Measurements from ENCODE around the gene BMERB1. TPM values are rescaled to one million over a fixed set of nuclear protein-coding genes. Genes with fewer than 3 reads are reported as not detected.
"Not testable (repeated sequence)": the region's sequence is repeated elsewhere in the genome, so short reads cannot be mapped to it uniquely, and the experiment has no call there.

The BMERB1 gene
- total RNA-seq, 1 donor from 2014 or later, result 15.5 TPM

DNA sequence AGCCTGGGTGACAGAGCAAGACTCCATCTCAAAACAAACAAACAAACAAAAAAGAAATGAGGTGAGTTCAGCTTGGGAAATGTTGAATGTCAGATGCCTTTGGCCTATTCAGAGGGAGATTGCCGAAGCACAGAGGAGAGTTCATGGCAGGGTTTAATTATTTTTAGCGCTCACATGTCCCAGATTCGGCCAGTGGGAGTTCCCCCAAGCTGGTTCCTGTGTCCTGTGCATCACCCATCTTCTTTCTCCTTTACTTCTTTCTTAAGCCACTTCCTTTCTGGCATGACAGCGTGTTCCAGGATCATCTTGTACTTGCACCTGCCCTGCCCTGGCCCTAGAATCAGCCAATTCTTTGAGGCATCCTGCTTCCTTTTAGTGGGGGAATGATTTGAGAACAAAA lies 29.6 kb upstream of the BMERB1 start:
- no peaks in the 10 kb centered on the region for H3K36me3 Mint-ChIP-seq (ENCODE audit: low read depth)
- H3K4me3 Mint-ChIP-seq, result no peak overlapping the region
- no peaks in the 10 kb centered on the region for H3K4me1 Mint-ChIP-seq
- H3K9me3 Mint-ChIP-seq, result no peaks in the 10 kb centered on the region
- peaks cover 1% of the 10 kb centered on the region for H3K27me3 Mint-ChIP-seq
- no peak overlapping the region for H3K27ac Mint-ChIP-seq
- intact Hi-C loops (cut with micrococcal nuclease), result no loop called here
- DNase-seq, result no peak

- H3K4me1 Mint-ChIP-seq; H3K36me3 Mint-ChIP-seq (ENCODE audit: low read depth); H3K27ac Mint-ChIP-seq; H3K4me3 Mint-ChIP-seq; DNase-seq; intact Hi-C loops (cut with micrococcal nuclease); H3K9me3 Mint-ChIP-seq; H3K27me3 Mint-ChIP-seq: not testable (repeated sequence)
Observed at GRCh38 chr16:15407756-15408155, 26.6 kb upstream of the BMERB1 start.

DNA sequence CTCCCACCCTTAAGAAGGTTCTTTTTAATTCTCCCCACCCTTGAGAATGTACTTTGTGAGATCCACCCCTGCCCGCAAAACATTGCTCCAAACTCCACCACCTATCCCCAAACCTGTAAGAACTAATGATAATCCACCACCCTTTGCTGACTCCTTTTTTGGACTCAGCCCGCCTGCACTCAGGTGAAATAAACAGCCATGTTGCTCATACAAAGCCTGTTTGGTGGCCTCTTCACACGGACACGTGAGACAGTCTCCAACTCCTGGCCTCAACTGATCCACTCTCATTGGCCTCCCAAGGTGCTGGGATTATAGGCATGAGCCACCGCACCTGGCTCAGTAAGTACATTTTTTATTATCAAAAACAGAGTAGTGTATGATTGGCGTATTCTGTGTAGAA lies 24.9 kb upstream of the BMERB1 start:
- H3K27ac Mint-ChIP-seq; H3K27me3 Mint-ChIP-seq; H3K4me3 Mint-ChIP-seq; DNase-seq; H3K36me3 Mint-ChIP-seq (ENCODE audit: low read depth); H3K4me1 Mint-ChIP-seq; H3K9me3 Mint-ChIP-seq; intact Hi-C loops (cut with micrococcal nuclease): not testable (repeated sequence)

GRCh38 chr16:15415511-15415985 lies 18.8 kb upstream of the BMERB1 start:
- no peaks in the 10 kb centered on the region for H3K9me3 Mint-ChIP-seq
- no peak for DNase-seq
- no peaks in the 10 kb centered on the region for H3K4me1 Mint-ChIP-seq
- peaks cover 2% of the 10 kb centered on the region for H3K27me3 Mint-ChIP-seq
- H3K27ac Mint-ChIP-seq, result no peak overlapping the region
- intact Hi-C loops (cut with micrococcal nuclease), result no loop called here
- no peak overlapping the region for H3K4me3 Mint-ChIP-seq
- H3K36me3 Mint-ChIP-seq (ENCODE audit: low read depth), result no peaks in the 10 kb centered on the region

DNA sequence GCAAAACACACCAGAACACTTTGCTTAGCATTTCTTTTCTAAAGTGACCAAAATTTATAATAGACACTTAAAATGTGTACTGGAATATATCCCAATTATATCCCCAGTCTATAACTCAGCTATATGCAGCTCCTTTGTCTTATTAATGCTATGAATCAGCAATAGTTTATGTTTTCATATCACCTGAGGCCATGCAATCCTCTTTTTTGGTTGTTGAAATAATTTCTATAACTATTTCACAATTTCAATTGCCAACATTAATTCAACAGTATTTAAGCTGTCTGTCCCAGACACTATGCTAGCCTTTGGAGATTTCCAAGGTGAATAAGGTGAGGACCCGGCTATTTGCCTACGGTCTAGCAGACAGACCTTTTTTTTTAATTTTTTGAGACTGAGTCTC lies 17.2 kb upstream of the BMERB1 start:
- Mint-ChIP-seq H3K4me1 (no peaks in the 10 kb centered on the region), H3K36me3 (ENCODE audit: low read depth) (no peaks in the 10 kb centered on the region), H3K4me3 (no peak overlapping the region), H3K9me3 (no peaks in the 10 kb centered on the region), H3K27me3 (peaks cover 2% of the 10 kb centered on the region), H3K27ac (no peak overlapping the region)
- no peak for DNase-seq
- intact Hi-C loops (cut with micrococcal nuclease), result no loop called here

- Mint-ChIP-seq H3K9me3 (no peaks in the 10 kb centered on the region), H3K27ac (no peak overlapping the region), H3K36me3 (ENCODE audit: low read depth) (no peaks in the 10 kb centered on the region), H3K4me1 (no peaks in the 10 kb centered on the region), H3K4me3 (no peak overlapping the region), H3K27me3 (peaks cover 4% of the 10 kb centered on the region)
- intact Hi-C loops (cut with micrococcal nuclease), result no loop called here
- DNase-seq, result no peak
Observed at GRCh38 chr16:15418206-15418605, 16.2 kb upstream of the BMERB1 start.

DNA sequence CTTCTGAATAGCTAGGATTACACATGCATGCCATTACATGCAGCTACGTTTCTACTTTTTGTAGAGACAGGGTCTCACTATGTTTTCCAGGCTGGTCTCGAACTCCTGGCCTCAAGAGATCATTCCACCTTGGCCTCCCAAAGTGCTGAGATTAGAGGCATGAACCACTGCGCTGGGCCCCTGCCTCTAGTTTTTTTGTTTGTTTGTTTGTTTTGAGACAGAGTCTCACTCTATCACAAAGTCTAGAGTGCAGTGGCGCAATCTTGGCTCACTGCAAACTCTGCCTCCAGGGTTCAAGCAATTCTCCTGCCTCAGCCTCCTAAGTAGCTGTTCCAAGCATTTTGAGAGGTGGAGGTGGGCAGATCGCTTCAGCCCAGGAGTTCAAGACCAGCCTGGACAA lies 12.7 kb upstream of the BMERB1 start:
- H3K27me3 Mint-ChIP-seq; H3K4me3 Mint-ChIP-seq; H3K9me3 Mint-ChIP-seq; H3K27ac Mint-ChIP-seq; H3K36me3 Mint-ChIP-seq (ENCODE audit: low read depth); intact Hi-C loops (cut with micrococcal nuclease); H3K4me1 Mint-ChIP-seq; DNase-seq: not testable (repeated sequence)

GRCh38 chr16:15422222-15422621 lies 12.2 kb upstream of the BMERB1 start:
- Mint-ChIP-seq H3K27ac (no peak overlapping the region), H3K27me3 (peaks cover 5% of the 10 kb centered on the region), H3K4me1 (no peaks in the 10 kb centered on the region), H3K9me3 (no peaks in the 10 kb centered on the region), H3K4me3 (no peak overlapping the region), H3K36me3 (ENCODE audit: low read depth) (no peaks in the 10 kb centered on the region)
- DNase-seq, result no peak
- intact Hi-C loops (cut with micrococcal nuclease), result no loop called here

- no peaks in the 10 kb centered on the region for H3K36me3 Mint-ChIP-seq (ENCODE audit: low read depth)
- H3K4me3 Mint-ChIP-seq, result no peak overlapping the region
- no peak for DNase-seq
- no peaks in the 10 kb centered on the region for H3K9me3 Mint-ChIP-seq
- H3K27me3 Mint-ChIP-seq, result peaks cover 5% of the 10 kb centered on the region
- no peak overlapping the region for H3K27ac Mint-ChIP-seq
- intact Hi-C loops (cut with micrococcal nuclease), result no loop called here
- H3K4me1 Mint-ChIP-seq, result peaks cover 2% of the 10 kb centered on the region
Observed at GRCh38 chr16:15425861-15426260, 8.5 kb upstream of the BMERB1 start.

DNA sequence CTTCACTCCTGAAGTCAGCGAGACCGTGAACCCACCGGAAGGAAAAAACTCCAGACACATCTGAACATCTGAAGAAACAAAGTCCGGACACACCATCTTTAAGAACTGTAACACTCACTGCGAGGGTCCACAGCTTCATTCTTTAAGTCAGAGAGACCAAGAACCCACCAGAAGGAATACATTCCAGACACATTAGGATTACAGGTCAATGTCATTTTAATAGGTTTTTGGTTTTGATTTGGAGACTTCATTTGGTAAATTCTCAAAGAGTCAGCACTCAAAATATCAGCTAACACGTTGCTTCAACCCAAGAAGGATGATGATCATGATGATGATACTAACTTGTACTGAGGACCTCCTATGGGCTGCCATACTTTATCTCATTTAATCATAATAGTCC lies 7.6 kb upstream of the BMERB1 start:
- H3K4me3 Mint-ChIP-seq, result no peak overlapping the region
- no peaks in the 10 kb centered on the region for H3K36me3 Mint-ChIP-seq (ENCODE audit: low read depth)
- H3K4me1 Mint-ChIP-seq, result peaks cover 2% of the 10 kb centered on the region
- H3K9me3 Mint-ChIP-seq, result no peaks in the 10 kb centered on the region
- peaks cover 5% of the 10 kb centered on the region for H3K27me3 Mint-ChIP-seq
- H3K27ac Mint-ChIP-seq, result no peak overlapping the region
- DNase-seq, result no peak
- intact Hi-C loops (cut with micrococcal nuclease), result loop anchor here (1.0 kb wide), 3 partner anchors 83 to 278 kb away; no protein-coding TSS in a partner anchor

GRCh38 chr16:15427648-15428239 lies 6.6 kb upstream of the BMERB1 start:
- DNase-seq, result peak; percentile 83

GRCh38 chr16:15430884-15431283 lies 3.5 kb upstream of the BMERB1 start:
- DNase-seq; H3K36me3 Mint-ChIP-seq (ENCODE audit: low read depth); intact Hi-C loops (cut with micrococcal nuclease); H3K9me3 Mint-ChIP-seq; H3K27ac Mint-ChIP-seq; H3K4me3 Mint-ChIP-seq: not testable (repeated sequence)
- H3K27me3 Mint-ChIP-seq, result peaks cover 16% of the 10 kb centered on the region
- peaks cover 15% of the 10 kb centered on the region for H3K4me1 Mint-ChIP-seq

More at GRCh38 chr16:15427648-15428239, 6.6 kb upstream of the BMERB1 start:
- no peak overlapping the region for H3K4me3 Mint-ChIP-seq
- H3K4me1 Mint-ChIP-seq, result peaks cover 2% of the 10 kb centered on the region
- H3K27me3 Mint-ChIP-seq, result peaks cover 5% of the 10 kb centered on the region
- intact Hi-C loops (cut with micrococcal nuclease), result loop anchor here (1.0 to 2.0 kb wide), 4 partner anchors 37 to 277 kb away; no protein-coding TSS in a partner anchor
- no peak overlapping the region for H3K27ac Mint-ChIP-seq
- no peaks in the 10 kb centered on the region for H3K36me3 Mint-ChIP-seq (ENCODE audit: low read depth)
- no peaks in the 10 kb centered on the region for H3K9me3 Mint-ChIP-seq

DNA sequence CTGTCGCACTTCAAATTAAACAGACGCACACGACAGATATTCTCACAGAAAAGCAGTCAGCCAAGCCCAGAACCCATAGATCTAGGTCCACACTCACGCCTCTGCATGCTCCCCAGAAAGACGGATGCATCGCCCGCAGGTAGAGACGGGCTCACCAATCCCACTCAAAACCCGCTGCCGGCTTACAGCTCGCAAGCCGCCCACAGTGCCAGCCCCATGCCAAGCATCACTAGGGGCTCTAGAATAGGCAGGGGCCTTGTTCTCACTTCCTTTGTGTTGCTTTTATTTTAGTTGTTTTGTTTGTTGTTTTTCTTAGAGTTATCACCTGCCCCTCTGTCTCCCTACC lies 336 bp upstream of the BMERB1 start:
- Mint-ChIP-seq H3K9me3 (no peaks in the 10 kb centered on the region), H3K4me3 (peak overlapping the region; percentile 90), H3K36me3 (ENCODE audit: low read depth) (no peaks in the 10 kb centered on the region), H3K27me3 (peaks cover 15% of the 10 kb centered on the region), H3K4me1 (peaks cover 14% of the 10 kb centered on the region), H3K27ac (no peak overlapping the region)
- intact Hi-C loops (cut with micrococcal nuclease), result no loop called here
- no peak for DNase-seq

- Mint-ChIP-seq H3K27me3 (peaks cover 15% of the 10 kb centered on the region), H3K27ac (no peak overlapping the region), H3K4me1 (peaks cover 14% of the 10 kb centered on the region), H3K36me3 (ENCODE audit: low read depth) (no peaks in the 10 kb centered on the region), H3K4me3 (peak overlapping the region; percentile 90), H3K9me3 (no peaks in the 10 kb centered on the region)
- intact Hi-C loops (cut with micrococcal nuclease), result no loop called here
- DNase-seq, result peak; percentile 63
Observed at GRCh38 chr16:15435216-15435864, 952 bp downstream of the BMERB1 start.

DNA sequence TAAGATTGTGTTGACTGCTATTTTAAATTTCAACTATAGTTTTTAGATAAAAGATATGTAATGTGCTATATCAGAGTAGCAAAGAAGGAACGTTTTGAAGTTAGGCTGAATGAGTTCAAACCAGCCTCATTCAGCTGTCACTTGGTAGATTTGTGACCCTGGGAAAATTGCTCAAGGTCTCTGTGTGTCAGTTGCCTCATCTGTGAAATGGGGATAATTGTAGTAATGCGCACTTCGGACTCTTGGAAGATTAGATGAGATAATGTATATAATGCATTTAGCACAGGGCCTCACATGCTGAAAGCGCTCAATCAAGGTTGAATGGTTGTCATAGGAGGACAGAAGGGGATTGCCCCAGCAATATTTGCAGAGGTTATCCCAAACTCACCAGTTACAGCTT lies 4.7 kb downstream of the BMERB1 start:
- Mint-ChIP-seq H3K4me3 (no peak overlapping the region), H3K27me3 (peaks cover 12% of the 10 kb centered on the region), H3K9me3 (no peaks in the 10 kb centered on the region), H3K27ac (no peak overlapping the region), H3K36me3 (ENCODE audit: low read depth) (no peaks in the 10 kb centered on the region), H3K4me1 (peaks cover 14% of the 10 kb centered on the region)
- DNase-seq, result no peak
- intact Hi-C loops (cut with micrococcal nuclease), result no loop called here
